Measurements from ENCODE around the gene RFXANK.

The RFXANK gene

GRCh38 chr19:19234220-19234816, 42.3 kb downstream of the RFXANK start:
- no peak for DNase-seq

- no peak for DNase-seq
These were observed 44.1 kb downstream of the RFXANK start for GRCh38 chr19:19236173-19236572.

- DNase-seq, result no peak
These were observed 46.3 kb downstream of the RFXANK start for GRCh38 chr19:19238126-19238894.

GRCh38 chr19:19239675-19240074, 47.6 kb downstream of the RFXANK start:
- no peak for DNase-seq

- no peak for DNase-seq
These were observed 48.4 kb downstream of the RFXANK start for GRCh38 chr19:19240476-19240875.

GRCh38 chr19:19250196-19250801, 58.2 kb downstream of the RFXANK start:
- no peak for DNase-seq

All from NCI-H2081 treated with DMSO at 0.1 percent for 48 hours (cell line).